Stimulated activated naive CD8-positive, alpha-beta T cell treated with anti-CD3 and anti-CD28 coated beads, Interleukin-15, Interleukin-2, amounts not matched to agents 100 ng/mL and 50 ng/mL, for 24 hours (primary cell): Measurements from ENCODE around the gene DMAC2.
A peak's percentile ranks its signal among the peaks of the same experiment; 100 is the strongest.
"Not testable (repeated sequence)": the region's sequence is repeated elsewhere in the genome, so short reads cannot be mapped to it uniquely, and the experiment has no call there.

Experiments
- H3K27ac Mint-ChIP-seq: one replicate; pipeline ENCODE4 v1.8.0; 2021; ENCODE audit warnings: mild to moderate bottlenecking, mixed read lengths
- H3K27me3 Mint-ChIP-seq: one replicate; pipeline ENCODE4 v1.8.0; 2021; ENCODE audit warnings: mixed read lengths
- H3K36me3 Mint-ChIP-seq: one replicate; pipeline ENCODE4 v1.8.0; 2021; ENCODE audit warnings: low read depth, mixed read lengths
- H3K4me1 Mint-ChIP-seq: one replicate; pipeline ENCODE4 v1.8.0; 2021; ENCODE audit warnings: low read depth, mixed read lengths
- H3K4me3 Mint-ChIP-seq: one replicate; pipeline ENCODE4 v1.8.0; 2021; ENCODE audit warnings: mild to moderate bottlenecking, mixed read lengths
- H3K9me3 Mint-ChIP-seq: one replicate; pipeline ENCODE4 v1.8.0; 2021; ENCODE audit warnings: mixed read lengths

Gene DMAC2

DNA sequence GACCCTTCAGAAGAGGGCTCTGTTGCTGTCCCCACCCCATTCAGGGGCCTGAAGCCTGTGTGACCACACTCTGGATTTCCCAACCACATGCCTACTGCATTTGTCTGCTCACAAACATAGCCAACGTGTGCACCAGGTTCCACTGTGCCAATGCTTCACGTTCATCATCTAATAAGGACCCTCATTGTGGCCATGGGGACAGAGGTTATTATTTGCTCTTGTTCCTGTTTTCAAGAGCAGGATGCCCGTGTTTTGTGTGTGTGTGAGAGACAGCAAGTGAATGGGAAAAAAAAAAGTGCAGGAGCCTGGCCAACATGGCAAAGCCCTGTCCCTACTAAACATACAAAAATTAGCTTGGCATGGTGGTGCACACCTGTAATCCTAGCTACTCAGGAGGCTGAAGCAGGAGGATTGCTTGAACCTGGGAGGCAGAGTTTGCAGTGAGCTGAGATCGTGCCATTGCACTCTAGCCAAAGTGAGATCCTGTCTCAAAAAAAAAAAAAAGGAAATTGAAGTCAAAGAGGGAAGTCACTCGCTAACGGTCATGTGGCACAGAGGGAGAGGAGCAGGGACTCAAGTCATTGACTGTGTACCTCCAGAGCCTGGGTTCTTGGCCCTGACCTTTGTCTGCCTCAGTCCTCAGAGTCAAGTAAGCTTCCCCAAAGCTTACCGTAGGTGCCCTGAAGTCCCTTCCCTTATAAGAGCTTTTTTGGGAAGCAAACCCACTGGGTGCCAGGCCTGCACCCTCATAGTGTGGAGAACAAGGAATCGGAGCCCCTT, 19.4 kb downstream of the DMAC2 start:
- H3K9me3 Mint-ChIP-seq, result no peaks in the 10 kb centered on the region
- H3K27me3 Mint-ChIP-seq, result no peaks in the 10 kb centered on the region
- no peak overlapping the region for H3K4me3 Mint-ChIP-seq
- peaks cover 17% of the 10 kb centered on the region for H3K36me3 Mint-ChIP-seq
- no peaks in the 10 kb centered on the region for H3K4me1 Mint-ChIP-seq
- H3K27ac Mint-ChIP-seq, result no peak overlapping the region

DNA sequence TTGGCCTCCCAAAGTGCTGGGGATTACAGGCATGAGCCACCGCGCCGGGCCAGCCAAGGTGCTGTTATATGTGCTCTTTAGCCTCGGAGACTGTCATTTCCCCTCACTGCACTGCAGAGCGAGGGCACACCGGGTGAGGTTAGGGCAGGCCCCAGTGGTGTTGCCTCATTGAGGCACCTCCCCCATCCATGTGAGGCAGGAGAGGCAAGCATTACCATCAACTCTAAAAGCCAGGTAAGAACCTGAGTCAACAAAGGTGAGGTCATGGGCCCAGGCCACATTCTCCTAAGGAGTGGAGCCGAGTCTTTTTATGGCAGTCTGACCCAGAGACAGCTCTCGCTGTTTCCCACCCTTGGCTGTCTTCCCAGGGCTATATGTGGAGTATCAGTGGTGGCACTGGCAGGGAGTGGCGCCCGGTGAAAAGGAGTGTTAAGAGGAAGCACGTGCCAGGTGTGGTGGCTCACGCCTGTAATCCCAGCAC, 23.5 kb downstream of the DMAC2 start:
- no peaks in the 10 kb centered on the region for H3K27me3 Mint-ChIP-seq
- peaks cover 24% of the 10 kb centered on the region for H3K36me3 Mint-ChIP-seq
- no peak overlapping the region for H3K4me3 Mint-ChIP-seq
- H3K27ac Mint-ChIP-seq, result no peak overlapping the region
- no peaks in the 10 kb centered on the region for H3K9me3 Mint-ChIP-seq
- H3K4me1 Mint-ChIP-seq, result no peaks in the 10 kb centered on the region

DNA sequence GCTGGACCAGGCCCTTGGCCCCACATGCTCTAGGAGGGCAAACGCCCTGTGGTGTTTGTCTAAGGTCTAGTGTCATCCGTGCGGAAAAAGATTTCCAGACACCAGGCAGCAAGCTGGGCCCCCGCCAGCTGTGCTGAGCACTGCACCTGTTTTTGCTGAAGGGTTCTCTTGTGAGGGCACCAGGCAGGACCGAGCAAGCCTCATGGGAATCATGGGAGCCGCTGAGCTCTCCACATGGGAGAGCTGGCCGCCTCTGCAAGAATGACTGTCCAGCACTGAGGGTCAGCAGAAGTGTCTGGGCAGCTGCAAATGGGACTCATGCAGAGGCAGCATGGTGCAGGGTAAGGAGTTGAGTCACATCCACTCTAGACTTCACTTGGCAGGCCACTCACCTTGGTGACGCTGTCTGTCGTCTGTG, 24.5 kb downstream of the DMAC2 start:
- Mint-ChIP-seq H3K4me1 (peaks cover 2% of the 10 kb centered on the region), H3K4me3 (no peak overlapping the region), H3K27me3 (no peaks in the 10 kb centered on the region), H3K9me3 (no peaks in the 10 kb centered on the region), H3K36me3 (peaks cover 22% of the 10 kb centered on the region), H3K27ac (no peak overlapping the region)

DNA sequence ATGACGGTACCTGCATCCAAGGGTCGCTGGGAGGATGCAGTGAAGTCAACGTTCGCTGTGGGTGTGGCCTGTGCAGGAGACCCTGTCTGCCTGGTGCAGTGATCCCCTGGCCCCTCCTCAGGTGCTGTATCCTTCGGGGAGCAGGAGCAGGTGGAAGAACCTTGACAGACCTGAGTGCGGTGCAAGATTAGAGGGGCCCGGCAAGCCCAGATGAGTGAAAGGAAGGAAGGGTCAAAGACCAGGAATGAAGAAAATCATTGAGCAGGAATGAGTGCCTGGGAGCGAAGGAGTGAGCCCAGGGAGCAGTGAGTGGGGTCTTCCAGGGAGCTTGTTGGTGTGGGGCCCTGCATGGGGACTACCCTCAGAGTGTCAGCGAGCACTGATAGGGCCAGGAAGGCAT, 25.3 kb downstream of the DMAC2 start:
- H3K4me1 Mint-ChIP-seq, result peaks cover 7% of the 10 kb centered on the region
- H3K4me3 Mint-ChIP-seq, result no peak overlapping the region
- peaks cover 19% of the 10 kb centered on the region for H3K36me3 Mint-ChIP-seq
- H3K9me3 Mint-ChIP-seq, result no peaks in the 10 kb centered on the region
- no peak overlapping the region for H3K27ac Mint-ChIP-seq
- H3K27me3 Mint-ChIP-seq, result no peaks in the 10 kb centered on the region

DNA sequence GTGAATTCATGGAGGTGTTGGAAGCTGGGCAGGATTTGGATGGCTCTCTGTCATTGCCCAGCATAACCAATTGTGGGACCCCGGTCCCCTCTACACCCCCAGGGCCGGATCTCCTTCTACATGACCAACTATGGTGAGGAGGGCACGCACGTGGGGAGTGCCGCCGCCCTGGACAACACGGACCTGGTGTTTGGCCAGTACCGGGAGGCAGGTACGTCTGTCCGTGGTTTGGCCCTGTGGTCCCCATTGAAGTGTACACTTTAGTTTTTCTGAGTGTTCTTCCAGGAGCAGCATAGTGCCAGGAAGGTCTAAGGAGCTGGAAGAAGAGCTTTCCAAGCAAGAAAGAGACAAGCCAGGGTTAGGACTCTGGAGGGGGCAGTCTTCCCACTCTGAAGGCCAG, 25.8 kb downstream of the DMAC2 start:
- no peak overlapping the region for H3K27ac Mint-ChIP-seq
- H3K4me3 Mint-ChIP-seq, result no peak overlapping the region
- H3K9me3 Mint-ChIP-seq, result no peaks in the 10 kb centered on the region
- H3K27me3 Mint-ChIP-seq, result no peaks in the 10 kb centered on the region
- peaks cover 11% of the 10 kb centered on the region for H3K4me1 Mint-ChIP-seq
- H3K36me3 Mint-ChIP-seq, result peaks cover 19% of the 10 kb centered on the region

DNA sequence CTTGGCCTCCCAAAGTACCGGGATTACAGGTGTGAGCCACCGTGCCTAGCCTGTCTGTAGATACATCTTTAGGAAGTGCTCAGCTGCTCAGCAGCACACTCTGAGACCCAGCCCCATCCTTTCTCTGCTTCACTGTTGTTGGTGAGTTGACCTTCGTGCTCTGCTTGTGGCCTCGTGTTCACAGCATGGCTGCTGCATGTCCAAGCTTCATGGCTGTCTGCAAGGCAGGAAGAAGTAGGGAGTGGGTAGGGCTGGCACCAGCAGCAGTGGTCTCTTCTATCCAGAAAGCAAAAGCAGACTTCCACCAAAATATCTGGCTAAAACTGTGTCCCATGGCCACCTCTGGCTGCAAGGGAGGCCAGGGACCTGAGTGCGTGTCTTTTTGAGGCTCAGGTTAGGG, 26.8 kb downstream of the DMAC2 start:
- H3K27ac Mint-ChIP-seq, result no peak overlapping the region
- peaks cover 12% of the 10 kb centered on the region for H3K36me3 Mint-ChIP-seq
- no peaks in the 10 kb centered on the region for H3K9me3 Mint-ChIP-seq
- H3K4me1 Mint-ChIP-seq, result peaks cover 11% of the 10 kb centered on the region
- no peak overlapping the region for H3K4me3 Mint-ChIP-seq
- no peaks in the 10 kb centered on the region for H3K27me3 Mint-ChIP-seq

DNA sequence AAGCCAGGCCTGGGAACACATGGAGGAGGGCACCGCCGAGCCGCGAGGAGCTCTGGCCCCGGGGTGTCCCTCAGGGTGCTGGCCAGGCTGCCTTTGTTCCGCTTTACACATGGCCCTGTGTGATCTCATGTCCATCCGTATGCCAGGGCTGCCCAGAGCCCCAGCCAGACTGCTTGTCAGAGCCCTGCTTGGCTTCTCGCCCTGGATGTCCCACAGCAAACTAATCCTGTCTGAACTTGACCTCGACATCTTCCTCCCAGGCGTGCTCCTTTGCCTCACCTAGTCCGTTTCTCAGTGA, 27.8 kb downstream of the DMAC2 start:
- H3K9me3 Mint-ChIP-seq, result no peaks in the 10 kb centered on the region
- H3K4me3 Mint-ChIP-seq, result no peak overlapping the region
- H3K4me1 Mint-ChIP-seq, result peaks cover 11% of the 10 kb centered on the region
- no peaks in the 10 kb centered on the region for H3K27me3 Mint-ChIP-seq
- H3K36me3 Mint-ChIP-seq, result peaks cover 7% of the 10 kb centered on the region
- H3K27ac Mint-ChIP-seq, result no peak overlapping the region

DNA sequence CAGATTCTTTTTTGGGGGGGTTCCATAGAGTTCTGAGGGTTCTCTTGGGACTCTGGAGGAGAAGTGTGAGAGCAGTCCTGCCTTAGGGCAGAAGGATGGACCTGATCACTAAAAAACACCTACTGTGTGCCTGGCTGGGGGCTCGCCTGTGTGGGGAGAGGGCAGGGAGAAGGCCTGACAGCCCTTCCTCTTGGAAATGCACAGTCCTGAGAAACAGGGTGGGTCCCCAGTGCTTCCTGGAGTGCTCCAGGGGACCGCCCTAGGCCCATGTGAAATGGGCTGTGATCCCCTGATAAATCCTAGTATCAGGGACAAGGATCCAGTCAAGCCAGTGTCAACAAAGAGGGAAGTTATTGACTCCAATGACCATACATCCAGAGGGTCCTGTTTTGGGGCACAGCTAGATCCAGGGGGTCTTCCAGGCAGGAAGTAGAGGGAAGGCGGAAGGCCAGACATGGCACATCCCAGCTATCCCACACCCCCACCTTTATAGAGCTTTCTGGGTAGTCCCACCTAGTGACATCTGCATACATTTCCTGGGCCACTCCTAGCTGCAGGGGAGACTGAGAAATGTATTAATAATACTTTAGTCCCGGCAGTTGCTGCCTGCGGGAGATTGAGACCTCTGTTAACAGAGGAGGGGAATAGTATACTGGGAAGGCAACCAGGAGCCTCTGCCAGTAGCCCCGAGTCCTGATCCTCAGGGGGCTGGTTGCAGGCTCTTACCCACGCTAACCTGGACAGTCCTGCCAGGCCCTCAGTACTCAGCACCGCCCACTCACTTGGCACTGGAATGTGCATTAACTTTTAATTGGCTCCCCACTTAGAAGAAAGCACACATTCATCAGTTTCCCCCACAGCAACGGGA, 28.4 kb downstream of the DMAC2 start:
- H3K4me1 Mint-ChIP-seq, result peaks cover 11% of the 10 kb centered on the region
- H3K9me3 Mint-ChIP-seq, result no peaks in the 10 kb centered on the region
- H3K4me3 Mint-ChIP-seq, result no peak overlapping the region
- no peak overlapping the region for H3K27ac Mint-ChIP-seq
- no peaks in the 10 kb centered on the region for H3K27me3 Mint-ChIP-seq
- H3K36me3 Mint-ChIP-seq, result peaks cover 7% of the 10 kb centered on the region

DNA sequence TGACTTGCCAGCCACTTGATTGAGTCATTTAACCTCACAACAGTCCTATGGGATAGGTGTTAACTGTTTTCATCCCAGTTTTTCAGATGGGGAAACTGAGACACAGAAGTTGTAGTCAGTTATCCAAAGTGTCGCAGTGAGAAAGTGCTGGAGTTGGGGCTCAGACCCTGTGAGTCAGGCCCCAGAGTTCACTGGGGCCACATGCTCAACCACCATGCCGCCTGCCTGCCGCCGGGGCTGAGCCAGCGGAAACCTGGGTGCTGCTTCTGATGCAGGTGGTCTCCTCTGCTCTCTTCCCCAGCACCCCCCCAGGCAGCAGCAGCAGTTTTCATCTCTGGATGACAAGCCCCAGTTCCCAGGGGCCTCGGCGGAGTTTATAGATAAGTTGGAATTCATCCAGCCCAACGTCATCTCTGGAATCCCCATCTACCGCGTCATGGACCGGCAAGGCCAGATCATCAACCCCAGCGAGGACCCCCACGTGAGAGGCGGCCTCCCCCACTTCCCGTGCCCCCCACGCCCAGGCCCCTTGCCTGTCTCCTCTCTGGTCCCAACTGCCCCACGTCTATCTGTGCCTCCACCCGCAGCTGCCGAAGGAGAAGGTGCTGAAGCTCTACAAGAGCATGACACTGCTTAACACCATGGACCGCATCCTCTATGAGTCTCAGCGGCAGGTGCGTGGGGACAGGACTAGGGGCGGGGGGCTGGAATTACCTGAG, 29.2 kb downstream of the DMAC2 start:
- H3K4me3 Mint-ChIP-seq, result no peak overlapping the region

DNA sequence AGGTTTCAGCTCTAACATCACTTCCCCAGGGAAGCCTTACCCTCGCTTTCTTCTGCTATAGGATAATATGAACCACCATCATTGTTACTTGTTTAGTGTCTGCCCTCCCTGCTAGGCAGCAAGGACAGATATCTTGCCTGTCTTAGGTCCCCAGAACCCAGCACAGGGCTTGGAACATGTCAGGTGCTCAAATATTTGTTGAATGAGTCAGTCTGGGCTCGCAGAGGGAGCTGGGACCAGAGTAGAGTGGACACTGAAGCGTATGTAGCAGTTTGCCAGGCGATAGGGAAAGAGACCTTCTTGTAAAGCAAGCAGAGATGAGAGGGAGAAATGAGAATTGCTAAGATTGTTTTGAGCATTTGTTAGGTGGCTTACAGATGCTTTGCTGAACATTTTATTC, 30.4 kb downstream of the DMAC2 start:
- Mint-ChIP-seq H3K36me3 (peaks cover 4% of the 10 kb centered on the region), H3K9me3 (no peaks in the 10 kb centered on the region), H3K27me3 (no peaks in the 10 kb centered on the region), H3K4me1 (peaks cover 11% of the 10 kb centered on the region), H3K27ac (no peak overlapping the region), H3K4me3 (no peak overlapping the region)

More for the DNA sequence above, 29.2 kb downstream of the DMAC2 start:
- Mint-ChIP-seq H3K9me3 (no peaks in the 10 kb centered on the region), H3K4me1 (peaks cover 11% of the 10 kb centered on the region), H3K36me3 (peaks cover 7% of the 10 kb centered on the region), H3K27me3 (no peaks in the 10 kb centered on the region), H3K27ac (peak overlapping the region; percentile 45)

DNA sequence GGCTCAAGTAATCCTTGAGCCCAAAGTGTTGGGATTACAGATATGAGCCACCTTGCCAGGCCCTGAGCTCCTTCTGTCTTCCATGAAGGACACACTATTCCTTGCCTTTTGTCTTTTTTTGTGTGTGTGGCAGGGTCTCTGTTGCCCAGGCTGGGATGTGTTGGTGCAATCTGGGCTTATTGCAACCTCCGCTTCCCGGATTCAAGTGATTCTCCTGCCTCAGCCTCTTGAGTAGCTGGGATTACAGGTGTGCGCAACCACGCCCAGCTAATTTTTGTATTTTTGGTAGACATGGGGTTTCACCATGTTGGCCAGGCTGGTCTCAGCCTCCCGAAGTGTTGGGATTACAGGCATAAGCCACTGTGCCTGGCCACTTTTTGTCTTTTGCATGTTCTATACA, 30.9 kb downstream of the DMAC2 start:
- H3K36me3 Mint-ChIP-seq, H3K27me3 Mint-ChIP-seq, H3K9me3 Mint-ChIP-seq, H3K27ac Mint-ChIP-seq, H3K4me3 Mint-ChIP-seq: not testable (repeated sequence)
- peaks cover 11% of the 10 kb centered on the region for H3K4me1 Mint-ChIP-seq

DNA sequence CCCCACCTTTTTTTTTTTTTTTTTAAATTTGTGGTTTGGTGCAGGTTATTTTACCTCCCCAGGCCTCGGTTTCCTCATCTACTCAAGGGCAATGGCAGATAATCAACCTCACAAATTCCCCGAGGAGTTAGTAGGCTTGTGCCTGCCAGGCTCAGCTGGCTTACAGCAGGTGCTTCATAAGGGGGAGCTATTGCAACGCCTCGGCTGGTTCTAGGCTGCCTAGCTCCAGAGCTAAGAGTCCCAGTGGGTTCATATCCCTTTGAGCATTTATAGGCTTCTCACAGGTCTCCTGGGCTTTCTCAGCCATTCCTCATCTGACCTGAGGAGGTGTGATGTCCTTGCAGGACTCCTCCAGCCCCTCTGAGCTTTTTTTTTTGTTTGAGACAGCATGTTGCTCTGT, 31.5 kb downstream of the DMAC2 start:
- Mint-ChIP-seq H3K36me3 (peaks cover 3% of the 10 kb centered on the region), H3K9me3 (no peaks in the 10 kb centered on the region), H3K4me1 (peaks cover 11% of the 10 kb centered on the region), H3K27ac (no peak overlapping the region), H3K27me3 (no peaks in the 10 kb centered on the region), H3K4me3 (no peak overlapping the region)

DNA sequence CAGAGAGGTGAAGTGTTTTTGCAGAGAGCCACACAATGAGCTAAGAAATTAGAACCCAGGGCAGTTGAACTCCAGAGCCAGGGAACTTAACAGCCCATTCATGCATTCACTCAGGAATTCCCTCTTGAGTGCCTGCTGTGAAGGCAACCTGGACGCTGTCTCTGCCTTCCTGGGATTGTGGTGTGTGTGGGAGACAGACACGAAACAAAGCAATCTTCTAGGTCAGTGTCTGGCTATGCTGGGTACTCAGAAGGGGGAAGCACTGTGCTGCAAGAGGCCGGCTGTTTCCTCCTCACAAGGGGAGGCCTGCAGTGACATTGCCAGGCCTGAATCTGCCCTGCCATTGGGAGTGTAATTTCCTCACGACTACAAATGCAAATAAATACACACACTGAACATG, 32.4 kb downstream of the DMAC2 start:
- H3K9me3 Mint-ChIP-seq, result no peaks in the 10 kb centered on the region
- peaks cover 3% of the 10 kb centered on the region for H3K36me3 Mint-ChIP-seq
- H3K27me3 Mint-ChIP-seq, result no peaks in the 10 kb centered on the region
- peaks cover 15% of the 10 kb centered on the region for H3K4me1 Mint-ChIP-seq
- H3K4me3 Mint-ChIP-seq, result no peak overlapping the region
- H3K27ac Mint-ChIP-seq, result no peak overlapping the region

DNA sequence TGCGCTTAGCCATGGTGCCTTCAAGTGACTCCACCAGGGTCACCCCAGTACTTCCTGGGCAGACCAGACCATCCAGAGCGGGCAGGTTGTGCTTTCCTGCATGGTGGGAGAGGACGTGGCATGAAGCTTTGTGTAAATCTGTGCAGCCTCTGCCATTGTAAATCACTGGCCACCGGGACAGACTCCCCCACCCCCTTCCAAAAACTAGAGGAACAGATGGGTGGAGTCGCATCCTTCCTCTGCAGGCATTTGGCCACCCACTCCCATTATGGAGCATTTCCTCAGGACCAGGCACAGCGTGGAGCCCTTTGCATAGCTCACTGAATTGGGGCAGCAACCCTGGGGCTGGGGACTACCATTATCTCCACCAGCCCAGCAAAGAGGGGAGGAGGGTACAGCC, 33.9 kb downstream of the DMAC2 start:
- H3K27ac Mint-ChIP-seq, result no peak overlapping the region
- H3K9me3 Mint-ChIP-seq, result no peaks in the 10 kb centered on the region
- H3K4me3 Mint-ChIP-seq, result no peak overlapping the region
- peaks cover 4% of the 10 kb centered on the region for H3K36me3 Mint-ChIP-seq
- no peaks in the 10 kb centered on the region for H3K27me3 Mint-ChIP-seq
- H3K4me1 Mint-ChIP-seq, result peaks cover 15% of the 10 kb centered on the region
